K562 (cell line): ENCODE results near the gene MRPL37. TPM values are rescaled to one million over a fixed set of nuclear protein-coding genes. Genes with fewer than 3 reads are reported as not detected.
A peak's percentile ranks its signal among the peaks of the same experiment; 100 is the strongest.

Experiments
- ATAC-seq: fragments of 200-7000 bp; cut with Tn5 transposase; 3 replicates; pipeline ENCODE4 v1.9.1; 2020; ENCODE audit warnings: moderate library complexity
- BruUV-seq: library from RNA; stranded (reverse); fragments of 400-500 nt; replicated peaks from 2 replicates; lab custom pipeline; 2021; lab: Mats Ljungman, UMichigan
- CTCF ChIA-PET: fragments of 300-600 bp; formaldehyde crosslinking; extraction: SDS; loops from one replicate; lab custom pipeline; 2021; ENCODE audit warnings: low intra/inter-chr PET ratio; lab: Yijun Ruan, JAX
- POLR2A ChIA-PET: fragments of 300-600, 350-650 bp; sonication (Branson Sonifier 250); formaldehyde crosslinking; extraction: SDS; loops from one replicate; lab custom pipeline; 2021; ENCODE audit warnings: antibody characterized with exemption, inconsistent platforms; lab: Yijun Ruan, JAX
- DNase-seq, 4 experiments: peaks; one replicate each; pipeline versions ENCODE4 v3.0.0 to v3.0.0-alpha.2; 2011 to 2018; ENCODE audit warnings: low spot score in 3 of 4, mixed read lengths in 3 of 4; ENCODE audit errors: extremely low read depth in 1 of 4
- FAIRE-seq: peaks from 2 replicates; lab custom pipeline; 2011; peaks lifted over from hg19 to GRCh38; lab: Jason Lieb, UNC
- H2AFZ ChIP-seq: 2 replicates; pipeline ENCODE4 v1.6.0; 2011; ENCODE audit warnings: low read depth, low read length, control low read depth, inconsistent platforms
- H3K27ac ChIP-seq: fragments of 200-600 bp; 3 replicates; pipeline ENCODE4 v1.8.0; 2011; ENCODE audit warnings: low read depth, mild to moderate bottlenecking, control low read depth, inconsistent platforms, low read length, moderate library complexity, mixed read lengths; ENCODE audit errors: extremely low read depth
- H3K27me3 ChIP-seq, 2 experiments: fragments of 300-600 bp in 1 of 2; 2 replicates in 1 of 2; 3 replicates in 1 of 2; pipeline versions ENCODE4 v1.6.0 to v1.8.0; 2011; ENCODE audit warnings: inconsistent platforms in 2 of 2, low read length in 2 of 2, mild to moderate bottlenecking in 1 of 2, mixed read lengths in 1 of 2, moderate library complexity in 1 of 2; ENCODE audit not compliant: control insufficient read depth in 2 of 2, insufficient read depth in 2 of 2
- H3K36me3 ChIP-seq: fragments of 300-600 bp; 3 replicates; pipeline ENCODE4 v1.8.0; 2011; ENCODE audit warnings: mild to moderate bottlenecking, low read length, inconsistent platforms; ENCODE audit not compliant: control insufficient read depth, insufficient read depth
- H3K4me1 ChIP-seq, 2 experiments: fragments of 200-600 bp in 1 of 2; replicated peaks in 1 of 2; 2 replicates in 1 of 2; 3 replicates in 1 of 2; pipeline versions ENCODE4 v1.5.1 to v1.8.0; 2011; ENCODE audit warnings: inconsistent platforms in 2 of 2, low read length in 2 of 2, mild to moderate bottlenecking in 1 of 2, mixed read lengths in 1 of 2, moderate library complexity in 1 of 2; ENCODE audit not compliant: control insufficient read depth in 2 of 2, insufficient read depth in 2 of 2
- H3K4me2 ChIP-seq: 2 replicates; pipeline ENCODE4 v1.6.1; 2011; ENCODE audit warnings: low read length, control low read depth, inconsistent platforms, mixed read lengths; ENCODE audit not compliant: insufficient read depth
- H3K4me3 ChIP-seq: fragments of 200-600 bp; sonication (generic), shearing (Covaris generic); 2 replicates; pipeline ENCODE4 v1.5.1; 2016; ENCODE audit warnings: control low read depth, inconsistent platforms
- H3K79me2 ChIP-seq: fragments of 200-600 bp; 3 replicates; pipeline ENCODE4 v1.8.0; 2011; ENCODE audit warnings: low read length, inconsistent platforms; ENCODE audit not compliant: control insufficient read depth, insufficient read depth
- H3K9ac ChIP-seq, 2 experiments: 2 replicates each; pipeline versions ENCODE4 v1.6.0 to v1.6.1; 2011; ENCODE audit warnings: low read depth in 2 of 2, low read length in 2 of 2, control low read depth in 1 of 2, inconsistent platforms in 1 of 2, mild to moderate bottlenecking in 1 of 2, mixed read lengths in 1 of 2; ENCODE audit not compliant: insufficient read depth in 1 of 2
- H3K9me1 ChIP-seq: one replicate; pipeline ENCODE4 v1.6.0; 2011; ENCODE audit warnings: inconsistent platforms, mild to moderate bottlenecking, low read length, moderate library complexity; ENCODE audit not compliant: control insufficient read depth, insufficient read depth
- H3K9me3 ChIP-seq: replicated peaks from 2 replicates; pipeline ENCODE4 v1.5.1; 2011; ENCODE audit warnings: low read depth, low read length, inconsistent platforms; ENCODE audit not compliant: control insufficient read depth, insufficient read depth
- H4K20me1 ChIP-seq: replicated peaks from 2 replicates; pipeline ENCODE4 v1.6.1; 2011; ENCODE audit warnings: low read length, inconsistent platforms, mixed read lengths; ENCODE audit not compliant: control insufficient read depth, insufficient read depth
- BCOR ChIP-seq: fragments of 450-650 bp; IDR thresholded peaks from 2 replicates; pipeline ENCODE4 v1.6.1; 2016
- MEF2A ChIP-seq: IDR thresholded peaks from 2 replicates; pipeline ENCODE4 v1.6.1; 2011; ENCODE audit warnings: low read depth, mild to moderate bottlenecking, low read length, moderate library complexity; ENCODE audit not compliant: control insufficient read depth
- MIER1 ChIP-seq: fragments of 450-650 bp; IDR thresholded peaks from 2 replicates; pipeline ENCODE4 v1.6.1; 2016; ENCODE audit warnings: antibody characterized with exemption, mild to moderate bottlenecking, low read depth
- NFRKB ChIP-seq: fragments of 450-650 bp; IDR thresholded peaks from 2 replicates; pipeline ENCODE4 v1.6.1; 2016; ENCODE audit warnings: low read depth
- NR0B1 ChIP-seq: fragments of 450-650 bp; IDR thresholded peaks from one replicate; pipeline ENCODE4 v1.6.1; 2018; ENCODE audit warnings: mild to moderate bottlenecking, moderate library complexity; ENCODE audit not compliant: partially characterized antibody
- RBM25 ChIP-seq: fragments of 200-400 bp; formaldehyde crosslinking; IDR thresholded peaks from 2 replicates; pipeline ENCODE4 v1.6.1; 2018; ENCODE audit warnings: low read length, low read depth, moderate library complexity; ENCODE audit not compliant: severe bottlenecking
- SIN3A ChIP-seq, 2 experiments: fragments of 150-350 bp in 1 of 2; IDR thresholded peaks; 2 replicates each; pipeline ENCODE4 v1.6.1; 2011 to 2016; ENCODE audit warnings: borderline replicate concordance in 2 of 2, low read depth in 2 of 2, low read length in 2 of 2, mild to moderate bottlenecking in 2 of 2, moderate library complexity in 2 of 2; ENCODE audit not compliant: control insufficient read depth in 1 of 2
- SLC30A9 ChIP-seq: fragments of 250-450 bp; sonication (Bioruptor Pico); IDR thresholded peaks from 2 replicates; pipeline ENCODE4 v1.8.0; 2022; ENCODE audit warnings: mild to moderate bottlenecking, moderate library complexity
- ZBED1 ChIP-seq: IDR thresholded peaks from 2 replicates; pipeline ENCODE4 v1.6.1; 2014
- ZBTB33 ChIP-seq: sonication (generic); formaldehyde crosslinking; IDR thresholded peaks from 2 replicates; pipeline ENCODE4 v1.8.1; 2023; ENCODE audit warnings: mild to moderate bottlenecking, missing genetic modification reagents
- ZBTB5 ChIP-seq: fragments of 450-650 bp; IDR thresholded peaks from 2 replicates; pipeline ENCODE4 v1.6.1; 2017; ENCODE audit warnings: antibody characterized with exemption
- WGBS: fragments of 100-300 bp; shearing (Covaris generic); methylation state at CpG from one replicate; pipeline ENCODE4 v1.1.6; 2016; ENCODE audit warnings: low coverage, mixed read lengths; ENCODE audit not compliant: insufficient coverage; ENCODE audit errors: missing lambda C conversion rate; 5-methylcytosine and 5-hydroxymethylcytosine counted together
- in situ Hi-C: fragments of 300-500 bp; cut with MboI; formaldehyde crosslinking; loops from 4 replicates; pipeline ENCODE4 v1.15.0; 2018; ENCODE audit warnings: inconsistent platforms, mixed read lengths
- intact Hi-C: fragments of 100-400 bp; cut with micrococcal nuclease; formaldehyde crosslinking; loops from 2 replicates; pipeline ENCODE4 v1.14.2; 2022
- polyA plus RNA-seq, 8 experiments: library from polyadenylated mRNA; depleted of rRNA in 4 of 8; stranded (reverse) in 5 of 8; unstranded in 3 of 8; fragments of >200 nt; fragmentation: Nextera tagmentation in 2 of 8; fragmentation: Illumina TruSeq in 1 of 8; extraction: Ambion mirVana in 2 of 8; extraction: Trizol in 1 of 8; gene quantifications; 2 replicates each; pipeline versions ENCODE4 v1.2.1 to v1.2.3, GENCODE V29; 2011 to 2014; ENCODE audit warnings: inconsistent platforms in 1 of 8, missing spikeins in 1 of 8
- total RNA-seq, 7 experiments: library from RNA; depleted of rRNA in 6 of 7; stranded (reverse); fragments of >200 nt in 6 of 7; fragmentation: Illumina TruSeq in 2 of 7; extraction: Trizol in 2 of 7; gene quantifications; 2 replicates each; pipeline versions ENCODE4 v1.2.1 to v1.2.3, GENCODE V29; 2011 to 2021; ENCODE audit warnings: low replicate concordance in 1 of 7

The MRPL37 gene
- total and polyA plus RNA-seq, 9 of the 15 experiments (the other 6 are each of a cell fraction or from before 2014, with no cell fraction given): 52.2 to 303 (median 180) TPM

GRCh38 chr1:54224233-54224632, 24.3 kb downstream of the MRPL37 start:
- peaks cover 60% of the 10 kb centered on the region; the same call in 2 of the 3 replicates for H3K36me3 ChIP-seq
- 58% methylated on average over 6 of the region's 6 CpGs for WGBS
- ChIA-PET POLR2A (interaction anchor here (0.6 to 15.5 kb wide), 3 partner anchors 11 to 241 kb away, joined by 3 to 148 read pairs (median 11); partner anchors contain the start of genes CYB5RL and MRPL37), CTCF (no interaction called here)
- no peaks in the 10 kb centered on the region for H3K79me2 ChIP-seq
- FAIRE-seq: peak; percentile 23
- peaks cover 10% of the 10 kb centered on the region; the same call in 1 of the 2 replicates for H4K20me1 ChIP-seq
- no peaks in the 10 kb centered on the region for H3K27me3 ChIP-seq
- no peak for ATAC-seq
- intact Hi-C loops: no loop called here
- peaks cover 5% of the 10 kb centered on the region for H3K9me1 ChIP-seq
- peaks cover 3 to 41% of the 10 kb centered on the region in 2 experiments for H3K4me1 ChIP-seq
- no peak for TF ChIP-seq ZBED1
- no peak for TF ChIP-seq NR0B1
- peak; percentile 77 for TF ChIP-seq ZBTB33
- no peak for TF ChIP-seq ZBTB5
- TF ChIP-seq NFRKB: no peak
- TF ChIP-seq MIER1: no peak
- TF ChIP-seq SLC30A9: no peak
- peak; percentile 21; the same call in 1 of the 2 replicates for TF ChIP-seq BCOR
- TF ChIP-seq MEF2A: no peak
- TF ChIP-seq SIN3A (IDR thresholded peaks at IDR 0.05; ENCODE audit: borderline replicate concordance in 2 of 2, control insufficient read depth in 1 of 2, low read depth in 2 of 2, low read length in 2 of 2): no peak
- peak; percentile 53 for TF ChIP-seq RBM25
- TF ChIP-seq, all 486 proteins: peak for 3
- BruUV-seq: no TSS peak
- no peak overlapping the region for H3K4me2 ChIP-seq
- in situ Hi-C loops: no loop called here
- no peak for DNase-seq
- H3K27ac ChIP-seq: no peak overlapping the region
- H3K4me3 ChIP-seq: no peak overlapping the region
- H2AFZ ChIP-seq: no peak overlapping the region
- H3K9me3 ChIP-seq: no peaks in the 10 kb centered on the region
- H3K9ac ChIP-seq: peak overlapping the region in 1 of 2 experiments; percentile 6; a peak in 1 of 4 replicates
